DMS153 treated with DMSO at 0.1 percent for 48 hours (cell line): ENCODE data around the gene SERPINA3.
"Not testable (repeated sequence)": the region's sequence is repeated elsewhere in the genome, so short reads cannot be mapped to it uniquely, and the experiment has no call there.

ENCODE experiments used
- DNase-seq: peaks from one replicate; lab custom pipeline; 2025; ENCODE audit not compliant: unreplicated experiment; lab: John Stamatoyannopoulos, UW

Gene SERPINA3

DNA sequence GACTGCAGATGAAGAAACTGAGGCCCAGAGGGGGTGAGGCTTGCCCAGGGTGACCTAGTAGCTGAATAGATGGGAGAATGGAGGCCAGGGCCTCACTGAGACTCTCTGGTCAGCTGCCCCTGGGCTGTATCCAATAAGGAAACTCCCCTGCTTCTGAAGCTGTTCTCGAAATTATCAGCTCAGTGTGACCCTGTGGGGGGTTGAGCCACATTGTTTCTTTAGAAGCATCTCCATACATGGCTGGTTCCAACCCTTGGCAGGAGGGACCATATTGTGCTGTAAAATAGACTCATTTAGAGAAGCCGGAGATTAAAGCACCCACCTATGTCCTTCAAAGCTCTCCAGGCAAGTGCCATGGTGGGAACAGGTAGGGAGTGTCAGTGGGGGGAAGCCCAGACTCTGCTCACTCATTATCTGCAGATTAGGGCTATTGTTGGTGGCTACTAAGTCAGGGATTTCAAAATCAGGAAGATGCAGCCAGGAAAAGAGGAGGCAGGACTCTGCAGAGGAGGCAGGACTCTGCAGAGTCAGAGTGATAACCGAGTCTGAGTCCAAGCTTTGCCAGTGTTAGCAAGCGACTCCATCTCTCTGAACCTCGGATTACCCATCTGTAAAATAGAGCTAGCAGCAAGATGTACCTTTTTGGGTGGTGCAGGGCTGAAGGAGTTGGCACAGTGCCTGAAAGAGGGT lies 27.5 kb upstream of the SERPINA3 start:
- DNase-seq = no peak

DNA sequence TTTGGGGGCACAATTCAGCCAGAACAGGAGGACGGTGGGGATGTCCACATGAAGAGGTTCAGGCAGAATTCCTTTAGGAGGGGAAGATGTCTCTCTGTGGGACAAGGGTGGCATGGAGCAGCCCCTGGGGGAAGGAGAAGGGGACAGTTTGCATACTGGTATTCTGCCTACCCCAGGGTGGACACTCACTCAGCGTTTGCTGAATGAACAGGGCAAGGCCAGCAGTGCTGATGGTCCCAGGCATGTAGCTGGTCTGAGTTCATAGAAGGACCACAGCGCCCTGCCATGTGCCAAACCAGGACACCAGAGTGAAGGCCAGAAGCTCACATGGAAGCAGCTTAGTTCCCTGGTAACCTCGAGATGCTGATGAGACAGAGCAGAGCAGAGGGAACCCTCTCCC lies 25.6 kb upstream of the SERPINA3 start:
- DNase-seq = no peak

DNA sequence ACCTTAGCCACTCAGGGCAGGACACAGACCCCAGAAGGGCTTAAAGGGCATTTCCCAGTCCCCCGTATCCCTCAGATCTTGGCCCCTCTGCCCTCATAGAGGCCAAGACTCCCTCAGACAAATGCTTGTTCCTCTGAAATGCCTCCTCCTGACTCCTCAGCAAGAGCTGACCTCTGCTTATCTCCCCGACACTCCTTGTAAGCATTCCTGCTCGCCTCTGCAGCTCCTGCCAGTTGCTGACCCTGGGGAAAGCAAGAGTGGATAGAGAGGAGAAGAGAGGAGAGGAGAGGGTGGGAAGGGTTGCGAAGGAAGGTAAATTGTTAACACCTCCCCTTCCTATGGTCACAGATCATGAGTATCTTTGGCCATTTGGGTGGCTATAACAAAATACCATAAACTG lies 23.9 kb upstream of the SERPINA3 start:
- DNase-seq = no peak

DNA sequence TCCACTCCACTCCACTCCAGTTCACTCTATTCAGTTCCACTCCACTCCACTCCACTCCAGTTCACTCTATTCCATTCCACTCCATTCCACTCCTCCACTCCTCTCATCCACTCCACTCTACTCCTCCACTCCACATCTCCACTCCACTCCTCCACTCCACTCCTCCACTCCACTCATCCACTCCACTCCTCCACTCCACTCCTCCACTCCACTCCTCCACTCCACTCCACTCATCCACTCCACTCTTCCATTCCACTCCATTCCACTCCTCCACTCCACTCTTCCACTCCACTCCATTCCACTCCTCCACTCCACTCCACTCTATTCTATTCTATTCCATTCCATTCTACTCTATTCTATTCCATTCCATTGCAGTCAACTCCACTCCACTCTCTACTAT lies 21.1 kb upstream of the SERPINA3 start:
- DNase-seq = no peak

DNA sequence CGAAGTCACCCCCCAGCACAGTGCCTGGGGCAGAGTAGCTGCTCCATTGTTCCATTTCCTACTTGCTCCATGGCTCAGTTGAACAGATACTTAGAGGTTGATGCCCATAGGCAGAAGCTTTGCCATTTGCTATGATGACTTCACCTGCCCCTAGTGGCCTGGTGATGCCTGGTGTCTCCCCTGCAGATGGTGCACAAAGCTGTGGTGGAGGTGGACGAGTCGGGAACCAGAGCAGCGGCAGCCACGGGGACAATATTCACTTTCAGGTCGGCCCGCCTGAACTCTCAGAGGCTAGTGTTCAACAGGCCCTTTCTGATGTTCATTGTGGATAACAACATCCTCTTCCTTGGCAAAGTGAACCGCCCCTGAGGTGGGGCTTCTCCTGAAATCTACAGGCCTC lies 20.3 kb upstream of the SERPINA3 start:
- DNase-seq = no peak

DNA sequence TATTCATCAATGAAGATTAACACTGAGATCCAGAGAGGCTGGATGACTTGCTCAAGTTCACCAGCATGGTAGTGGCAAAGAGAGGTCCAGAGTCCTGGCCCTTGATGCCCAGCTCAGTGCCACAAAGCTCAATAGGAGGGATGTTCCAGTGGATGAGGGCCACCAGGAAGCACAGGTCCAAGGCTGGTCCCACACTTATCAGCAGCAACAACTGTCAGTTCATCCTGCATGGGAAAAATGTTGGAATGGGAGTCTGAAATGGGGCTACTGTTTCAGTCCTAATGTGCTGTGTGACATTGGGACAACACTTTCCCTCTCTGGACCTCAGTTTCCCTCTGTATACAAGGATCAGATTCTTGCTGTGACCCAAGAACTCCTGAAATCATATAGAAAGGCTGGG lies 19.7 kb upstream of the SERPINA3 start:
- DNase-seq = no peak

DNA sequence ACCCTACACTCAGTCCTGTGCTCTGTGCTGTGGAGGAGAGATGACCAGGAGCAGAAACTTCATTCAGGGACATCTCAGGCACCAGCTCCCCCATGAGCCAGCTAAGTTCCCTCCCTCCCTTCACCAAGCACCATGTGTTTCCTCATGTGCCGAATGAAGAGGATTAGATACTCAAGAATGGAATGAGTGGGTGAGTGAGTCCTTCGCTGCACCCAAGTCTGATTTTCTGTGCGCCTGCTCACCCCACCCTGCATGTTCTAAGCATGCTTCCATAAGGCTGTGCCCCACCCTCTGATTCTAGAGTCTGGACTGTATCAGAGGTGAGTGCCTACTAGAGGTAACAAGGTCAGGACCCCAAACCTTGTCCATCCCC lies 18.8 kb upstream of the SERPINA3 start:
- DNase-seq = no peak

DNA sequence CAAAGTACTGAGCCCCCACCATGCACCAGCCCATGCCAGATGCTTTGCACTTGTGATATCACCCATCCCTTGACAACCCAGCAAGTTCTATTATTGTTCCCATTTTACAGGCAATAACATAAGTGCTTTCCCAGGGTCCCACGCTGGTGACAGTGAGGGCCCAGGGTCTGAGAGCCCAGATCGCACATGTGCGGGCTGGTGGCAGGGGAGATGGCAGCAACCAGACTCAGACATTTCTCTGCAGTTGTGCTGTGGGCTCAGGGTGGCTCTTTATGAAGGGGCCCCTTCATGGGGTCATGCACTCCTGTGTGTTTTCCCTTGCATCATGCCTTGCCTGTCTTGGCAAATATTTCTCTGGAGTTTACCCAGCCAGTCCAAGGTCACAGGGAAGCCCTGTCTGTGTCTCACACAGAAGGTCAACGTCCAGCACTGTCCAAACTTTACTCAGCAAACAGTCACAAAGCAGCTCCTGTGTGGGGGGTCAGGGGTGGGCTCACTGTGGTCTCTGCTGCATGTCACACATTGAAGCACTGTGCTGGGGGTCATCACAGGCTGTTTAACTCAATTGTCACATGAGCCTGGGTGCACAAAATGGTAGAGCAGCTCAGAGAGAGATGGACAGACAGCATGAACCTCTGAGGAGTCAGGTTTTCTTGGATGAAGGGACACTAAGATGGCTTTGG lies 18.3 kb upstream of the SERPINA3 start:
- no peak for DNase-seq

DNA sequence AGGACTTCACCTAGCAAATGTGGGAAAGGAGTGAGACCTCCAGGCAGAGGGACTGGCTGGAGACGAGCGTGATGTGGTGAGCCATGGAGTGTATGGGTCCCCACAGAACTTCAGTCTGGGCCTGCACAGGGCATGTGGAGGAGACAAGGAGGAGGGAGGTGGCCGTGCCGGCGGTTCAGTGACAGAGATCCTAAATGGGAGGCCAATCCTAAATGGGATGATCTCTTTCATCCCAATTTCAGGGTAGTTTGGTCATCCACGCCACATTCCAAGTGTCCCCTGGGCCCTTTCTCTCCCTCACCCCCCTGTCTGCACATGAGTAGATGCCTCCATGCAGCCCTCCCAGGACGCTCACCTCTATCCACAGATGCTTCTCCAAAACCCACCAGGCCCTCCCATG lies 17.8 kb upstream of the SERPINA3 start:
- DNase-seq = no peak

DNA sequence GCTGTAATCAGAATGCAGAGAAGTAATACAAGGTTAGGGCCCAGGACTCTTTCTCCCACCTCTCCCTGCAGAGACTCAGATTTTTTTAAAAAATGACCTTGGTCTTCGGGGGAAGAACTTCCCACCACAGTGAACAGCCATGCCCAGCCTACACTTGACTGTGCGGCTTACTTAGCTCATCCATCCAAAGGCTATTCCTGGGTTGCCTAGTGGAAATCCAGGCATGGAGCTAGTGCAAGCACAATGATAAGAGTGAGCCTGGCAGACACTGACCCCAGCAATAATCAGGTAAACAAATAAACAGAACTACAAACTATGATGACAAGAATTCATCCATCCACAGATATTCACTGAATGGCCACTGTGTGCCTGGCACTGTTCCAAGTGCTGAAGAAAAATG lies 16.3 kb upstream of the SERPINA3 start:
- DNase-seq = no peak

DNA sequence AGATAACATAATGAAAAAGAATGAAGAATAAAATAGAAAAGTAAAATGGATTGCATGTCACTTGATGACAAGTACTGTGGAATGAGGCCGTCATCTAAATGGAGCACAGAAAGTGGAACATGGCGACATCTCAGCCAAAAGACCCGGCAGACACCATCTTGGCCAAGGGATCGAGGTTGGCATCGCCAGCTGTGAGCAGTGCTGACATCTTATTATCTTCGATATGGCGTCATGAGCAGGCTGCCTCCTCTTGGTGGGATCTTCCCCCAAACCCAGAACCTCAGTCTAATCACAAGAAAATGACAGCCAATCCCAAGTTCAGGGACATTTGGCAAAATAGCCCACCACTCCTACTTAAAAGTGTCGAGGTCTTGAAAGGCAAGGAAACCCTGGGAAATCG lies 15.8 kb upstream of the SERPINA3 start:
- DNase-seq = no peak

DNA sequence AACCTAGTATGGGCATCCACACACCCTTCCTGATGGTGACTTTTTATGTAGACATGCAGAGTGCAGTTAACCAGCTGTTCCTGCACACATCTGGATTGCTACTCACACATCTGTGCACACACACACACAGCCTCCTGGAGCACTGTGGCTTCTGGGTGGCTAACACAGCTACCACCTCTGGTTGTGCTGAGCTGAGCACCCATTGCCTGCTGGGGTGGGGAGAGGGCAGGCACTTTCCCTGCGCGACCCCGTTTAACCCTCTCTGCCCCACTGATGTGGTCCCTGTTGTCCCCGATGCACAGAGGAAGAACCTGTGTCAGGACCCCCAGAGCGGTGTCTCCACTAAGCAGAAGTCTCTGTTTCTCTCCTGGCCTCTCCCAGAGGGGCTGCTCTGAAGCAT lies 14.4 kb upstream of the SERPINA3 start:
- DNase-seq = no peak

DNA sequence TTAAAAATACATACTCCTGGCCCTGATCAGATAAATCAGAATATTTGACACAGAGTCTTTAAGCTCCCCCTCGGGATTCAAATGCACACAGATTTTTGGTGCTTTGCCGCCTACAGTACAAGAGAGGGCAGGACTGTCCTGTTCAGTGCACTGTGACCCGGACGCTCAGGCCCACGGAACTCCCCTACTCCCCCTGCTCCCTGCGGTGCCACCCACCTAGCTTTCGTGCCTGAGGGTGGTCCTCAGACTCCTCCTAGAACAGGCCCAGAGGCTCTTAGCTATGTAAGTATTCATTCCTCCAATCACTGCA lies 13.7 kb upstream of the SERPINA3 start:
- DNase-seq = no peak

DNA sequence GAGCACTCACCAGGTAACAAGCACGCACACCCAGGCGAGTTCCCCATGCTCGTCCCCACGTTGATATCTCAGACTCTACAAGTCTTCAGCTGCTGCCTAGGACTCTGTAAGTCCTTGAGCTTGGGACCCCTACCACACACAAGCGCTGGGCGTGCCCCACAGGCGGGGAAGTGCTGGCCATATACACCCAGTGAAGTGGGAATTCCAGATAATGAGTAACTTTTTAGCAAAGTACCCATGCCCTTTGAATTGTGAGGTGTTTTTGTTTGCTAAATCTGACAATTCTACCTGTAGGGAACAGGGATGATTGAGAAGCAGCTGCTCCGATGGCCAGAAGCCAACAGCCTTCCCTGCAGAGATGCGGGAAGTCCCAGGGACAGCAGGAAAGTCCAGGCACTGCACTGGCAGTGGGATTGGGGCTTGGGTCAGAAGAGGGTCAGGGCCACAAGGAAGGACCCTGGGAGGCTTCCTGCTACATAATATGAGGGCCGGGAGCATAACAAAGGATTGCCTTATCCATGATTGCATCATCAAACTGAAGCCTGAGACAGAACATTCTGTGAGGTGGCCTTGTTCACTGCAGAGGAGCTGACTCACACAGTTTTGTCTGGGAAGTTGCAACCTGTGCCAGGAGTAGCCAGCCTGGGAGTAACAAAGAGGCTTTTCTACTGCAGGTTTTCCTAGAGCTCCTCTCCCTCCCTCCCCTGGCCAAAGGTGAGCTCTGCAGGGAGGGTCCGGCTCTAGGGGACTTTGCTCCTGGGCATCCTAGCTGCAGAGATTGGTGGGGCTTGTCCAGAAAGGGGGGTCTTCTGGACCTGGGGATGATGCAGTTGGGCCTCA lies 13.2 kb upstream of the SERPINA3 start:
- no peak for DNase-seq

DNA sequence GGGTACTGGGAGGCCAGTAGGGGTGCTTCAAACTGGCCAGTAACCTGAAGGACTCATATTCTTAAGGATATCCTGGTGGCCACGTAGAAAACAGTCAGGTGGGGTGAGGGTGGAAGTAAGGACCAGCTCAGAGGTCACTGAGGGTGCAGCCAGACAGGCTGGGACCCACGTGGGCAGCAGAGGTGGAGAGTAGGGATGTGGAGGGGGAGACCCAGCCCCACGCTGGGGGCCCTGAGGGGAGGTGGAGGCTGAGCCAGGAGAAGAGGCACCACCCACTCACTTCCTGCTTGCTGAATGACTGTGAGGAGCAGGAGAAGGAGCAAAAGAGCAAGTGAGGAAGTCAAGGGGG lies 12.6 kb upstream of the SERPINA3 start:
- no peak for DNase-seq

DNA sequence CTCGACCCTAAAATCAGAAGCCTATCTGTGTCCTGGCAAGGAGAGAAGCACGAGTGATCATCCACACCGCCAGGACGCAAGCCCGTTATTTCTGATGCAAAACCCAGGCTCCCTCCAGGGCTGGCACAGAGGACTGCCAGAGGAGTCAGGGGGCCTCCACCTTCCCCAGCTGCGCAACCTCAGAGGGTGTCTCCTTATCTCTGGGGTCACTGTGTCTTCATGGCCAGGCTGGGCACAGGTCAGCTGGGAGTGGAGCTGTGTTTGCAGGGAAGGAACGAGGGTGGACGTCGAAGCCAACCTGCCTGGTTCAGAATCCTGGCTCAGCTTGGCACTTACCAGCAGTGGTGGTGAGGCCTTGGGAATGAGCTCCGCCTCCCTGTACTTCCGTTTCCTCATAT lies 12.0 kb upstream of the SERPINA3 start:
- DNase-seq = no peak

DNA sequence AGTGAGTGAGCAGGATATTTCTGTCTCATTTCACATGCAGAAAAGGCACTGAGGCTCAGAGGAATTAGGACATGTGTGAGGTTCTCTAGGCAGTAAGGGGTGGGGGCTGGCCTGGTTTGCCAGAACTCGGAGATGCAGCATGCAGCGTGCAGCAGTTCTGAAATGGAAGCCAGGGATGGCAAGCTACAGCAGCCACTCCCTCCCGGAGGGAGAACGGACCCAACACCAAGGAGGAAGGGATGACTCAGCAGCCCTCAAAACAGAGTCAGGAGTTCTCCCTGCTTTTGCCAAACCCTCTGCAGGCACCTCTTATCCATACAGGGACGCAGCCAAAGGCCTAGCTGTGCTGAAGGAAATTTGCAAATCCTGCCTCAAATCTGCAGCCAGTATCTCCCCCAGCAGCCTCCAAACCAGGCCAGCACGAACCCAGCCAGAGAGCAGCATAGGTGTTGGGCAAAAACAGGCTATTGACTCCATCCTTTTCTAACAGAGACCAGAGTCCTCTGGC lies 10.3 kb upstream of the SERPINA3 start:
- no peak for DNase-seq

DNA sequence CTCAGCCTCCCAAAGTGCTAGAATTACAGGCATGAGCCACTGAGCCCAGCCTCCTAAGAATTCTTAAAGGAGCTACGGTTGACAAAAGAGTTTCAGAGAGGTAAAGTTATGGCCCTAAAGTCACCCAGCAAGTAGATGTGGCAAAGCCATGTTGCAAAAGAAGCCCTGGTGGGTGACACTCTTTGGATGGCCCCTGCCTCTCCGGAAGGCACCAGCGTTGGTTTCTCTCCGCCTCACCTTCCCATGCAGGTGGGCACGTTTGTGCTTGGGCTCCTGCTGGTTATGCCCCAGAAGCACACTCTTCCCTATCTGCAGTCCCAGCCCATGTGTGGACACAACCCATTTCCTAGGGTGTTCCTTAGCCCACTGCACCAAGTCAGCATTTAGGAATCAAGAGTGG lies 9.5 kb upstream of the SERPINA3 start:
- no peak for DNase-seq

DNA sequence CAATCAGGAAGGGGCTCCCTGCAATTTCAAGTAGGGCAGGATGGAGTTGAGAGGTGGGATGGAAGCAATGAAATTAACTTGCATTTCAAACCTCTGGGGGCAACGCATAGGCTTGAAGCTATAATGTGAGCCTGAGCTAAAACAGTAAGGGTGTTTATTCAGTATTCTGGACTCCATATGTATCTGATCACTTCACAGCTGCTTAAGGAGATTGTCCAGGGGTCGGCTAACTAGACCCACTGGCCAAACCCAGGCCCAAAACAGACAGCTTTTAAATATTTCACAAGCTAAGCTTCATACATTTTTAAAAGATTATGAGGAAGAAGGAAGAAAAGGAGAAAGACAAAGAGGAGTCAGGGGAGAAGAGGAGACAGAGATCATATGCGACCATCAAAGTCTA lies 6.8 kb upstream of the SERPINA3 start:
- DNase-seq = no peak

DNA sequence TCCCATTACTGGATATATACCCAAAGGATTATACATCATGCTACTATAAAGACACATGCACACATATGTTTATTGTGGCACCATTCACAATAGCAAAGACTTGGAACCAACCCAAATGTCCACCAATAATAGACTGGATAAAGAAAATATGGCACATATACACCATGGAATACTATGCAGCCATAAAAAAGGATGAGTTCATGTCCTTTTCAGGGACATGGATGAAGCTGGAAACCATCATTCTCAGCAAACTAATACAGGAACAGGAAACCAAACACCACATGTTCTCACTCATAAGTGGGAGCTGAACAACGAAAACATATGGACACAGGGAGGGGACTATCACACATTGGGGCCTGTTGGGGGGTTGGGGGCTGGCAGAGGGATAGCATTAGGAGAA lies 3.2 kb upstream of the SERPINA3 start:
- DNase-seq = not testable (repeated sequence)

DNA sequence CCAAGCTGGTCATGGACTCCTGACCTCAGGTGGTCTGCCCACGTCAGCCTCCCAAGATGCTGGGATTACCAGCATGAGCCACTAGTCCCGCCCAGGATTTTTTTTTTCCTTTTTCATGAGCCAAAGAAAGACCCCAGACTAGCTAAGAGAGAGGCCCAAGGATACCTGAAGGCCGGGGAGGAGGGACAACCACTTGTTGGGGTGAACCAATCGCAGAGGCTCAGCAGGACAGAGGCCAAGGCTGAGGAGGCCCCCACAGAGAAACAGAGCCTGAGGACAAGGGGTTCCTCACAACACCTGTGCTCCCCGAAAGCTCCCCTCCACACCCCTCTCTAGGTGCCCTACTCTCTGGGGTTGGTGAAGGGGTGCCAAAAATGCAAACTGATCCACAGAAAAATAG lies 1.0 kb upstream of the SERPINA3 start:
- DNase-seq = no peak
